ENCODE measurements around the gene ADGRB3.
"Not testable (repeated sequence)": the region's sequence is repeated elsewhere in the genome, so short reads cannot be mapped to it uniquely, and the experiment has no call there.

ADGRB3 gene

GRCh38 chr6:68649669-68650068, 14.6 kb downstream of the ADGRB3 start:
- DNase-seq (ENCODE audit: low read depth in 2 of 2): no peak

- DNase-seq (ENCODE audit: low read depth in 2 of 2): no peak
These were observed 15.1 kb downstream of the ADGRB3 start for GRCh38 chr6:68650142-68650541.

- DNase-seq (ENCODE audit: low read depth in 2 of 2): no peak
These were observed 16.2 kb downstream of the ADGRB3 start for GRCh38 chr6:68651011-68651985.

GRCh38 chr6:68652117-68652536, 17.0 kb downstream of the ADGRB3 start:
- DNase-seq (ENCODE audit: low read depth in 2 of 2): no peak

- no peak for DNase-seq (ENCODE audit: low read depth in 2 of 2)
These were observed 18.1 kb downstream of the ADGRB3 start for GRCh38 chr6:68653074-68653705.

- DNase-seq (ENCODE audit: low read depth in 2 of 2): no peak
These were observed 18.6 kb downstream of the ADGRB3 start for GRCh38 chr6:68653706-68654089.

- DNase-seq (ENCODE audit: low read depth in 2 of 2): no peak
These were observed 19.1 kb downstream of the ADGRB3 start for GRCh38 chr6:68654134-68654533.

- no peak for DNase-seq (ENCODE audit: low read depth in 2 of 2)
These were observed 19.9 kb downstream of the ADGRB3 start for GRCh38 chr6:68655028-68655427.

- DNase-seq (ENCODE audit: low read depth in 2 of 2): no peak
These were observed 22.5 kb downstream of the ADGRB3 start for GRCh38 chr6:68657374-68658139.

- no peak for DNase-seq (ENCODE audit: low read depth in 2 of 2)
These were observed 23.3 kb downstream of the ADGRB3 start for GRCh38 chr6:68658338-68658737.

GRCh38 chr6:68673255-68673654, 38.2 kb downstream of the ADGRB3 start:
- DNase-seq (ENCODE audit: low read depth in 2 of 2): no peak

- DNase-seq (ENCODE audit: low read depth in 2 of 2): no peak
These were observed 40.5 kb downstream of the ADGRB3 start for GRCh38 chr6:68675548-68675947.

- DNase-seq (ENCODE audit: low read depth in 2 of 2): not testable (repeated sequence)
These were observed 41.0 kb downstream of the ADGRB3 start for GRCh38 chr6:68676094-68676493.

- no peak for DNase-seq (ENCODE audit: low read depth in 2 of 2)
These were observed 42.0 kb downstream of the ADGRB3 start for GRCh38 chr6:68677058-68677457.

GRCh38 chr6:68679399-68679798, 44.3 kb downstream of the ADGRB3 start:
- no peak for DNase-seq (ENCODE audit: low read depth in 2 of 2)

GRCh38 chr6:68680264-68680663, 45.2 kb downstream of the ADGRB3 start:
- DNase-seq (ENCODE audit: low read depth in 2 of 2): no peak

GRCh38 chr6:68689910-68690309, 54.8 kb downstream of the ADGRB3 start:
- DNase-seq (ENCODE audit: low read depth in 2 of 2): no peak

GRCh38 chr6:68691120-68691519, 56.0 kb downstream of the ADGRB3 start:
- no peak for DNase-seq (ENCODE audit: low read depth in 2 of 2)

GRCh38 chr6:68693271-68693670, 58.2 kb downstream of the ADGRB3 start:
- DNase-seq (ENCODE audit: low read depth in 2 of 2): no peak

- DNase-seq (ENCODE audit: low read depth in 2 of 2): no peak
These were observed 60.3 kb downstream of the ADGRB3 start for GRCh38 chr6:68695403-68695802.

- no peak for DNase-seq (ENCODE audit: low read depth in 2 of 2)
These were observed 60.8 kb downstream of the ADGRB3 start for GRCh38 chr6:68695838-68696237.

- DNase-seq (ENCODE audit: low read depth in 2 of 2): no peak
These were observed 62.3 kb downstream of the ADGRB3 start for GRCh38 chr6:68697394-68697793.

All from stimulated activated CD4-positive, alpha-beta T cell treated with anti-CD3 and anti-CD28 coated beads, Interleukin-4, amount 100 ng/mL, for 48 hours (primary cell).